K562 (cell line): ENCODE data around the gene CISD2. TPM values are rescaled to one million over a fixed set of nuclear protein-coding genes. Genes with fewer than 3 reads are reported as not detected.

ENCODE experiments used
- ADNP ChIP-seq: fragments of 200-800 bp; sonication (Bioruptor generic); IDR thresholded peaks from 2 replicates; pipeline ENCODE4 v1.6.1; 2016; ENCODE audit warnings: missing genetic modification characterization, missing compliant biosample characterization
- HDAC1 ChIP-seq, 2 experiments: fragments of 450-650 bp; IDR thresholded peaks; 2 replicates each; pipeline ENCODE4 v1.6.1; 2016 to 2017; ENCODE audit warnings: inconsistent platforms in 1 of 2, mild to moderate bottlenecking in 1 of 2, moderate library complexity in 1 of 2
- HEY1 ChIP-seq: fragments of 250-450 bp; sonication (Bioruptor Pico); IDR thresholded peaks from 2 replicates; pipeline ENCODE4 v1.5.0; 2020; ENCODE audit warnings: mild to moderate bottlenecking, moderate library complexity, borderline replicate concordance
- ILF3 ChIP-seq: fragments of 450-650 bp; IDR thresholded peaks from 2 replicates; pipeline ENCODE4 v1.6.1; 2018; ENCODE audit warnings: antibody characterized with exemption, mild to moderate bottlenecking, moderate library complexity, borderline replicate concordance
- MYC ChIP-seq, 2 experiments: fragments of 250-450 bp in 1 of 2; sonication (Bioruptor Pico) in 1 of 2; IDR thresholded peaks; 2 replicates each; pipeline versions ENCODE4 v1.5.1 to v1.6.1; 2012 to 2021; ENCODE audit warnings: low read depth in 2 of 2, borderline replicate concordance in 1 of 2, improper control_type of control experiment in 1 of 2, low read length in 1 of 2, mild to moderate bottlenecking in 1 of 2, moderate library complexity in 1 of 2
- POLR2AphosphoS2 ChIP-seq: IDR thresholded peaks from 2 replicates; pipeline ENCODE4 v1.6.1; 2012; ENCODE audit warnings: low read length, improper control_type of control experiment
- RFX5 ChIP-seq: IDR thresholded peaks from 2 replicates; pipeline ENCODE4 v1.6.1; 2011; ENCODE audit warnings: low read depth, mild to moderate bottlenecking, improper control_type of control experiment, low read length
- SIN3A ChIP-seq, 2 experiments: fragments of 150-350 bp in 1 of 2; IDR thresholded peaks; 2 replicates each; pipeline ENCODE4 v1.6.1; 2011 to 2016; ENCODE audit warnings: borderline replicate concordance in 2 of 2, low read depth in 2 of 2, low read length in 2 of 2, mild to moderate bottlenecking in 2 of 2, moderate library complexity in 2 of 2; ENCODE audit not compliant: control insufficient read depth in 1 of 2
- ZNF124 ChIP-seq: sonication (generic); formaldehyde crosslinking; IDR thresholded peaks from 2 replicates; pipeline ENCODE4 v1.8.1; 2022; ENCODE audit warnings: missing genetic modification reagents
- ZNF584 ChIP-seq: fragments of 200-800 bp; sonication (Bioruptor generic); IDR thresholded peaks from 2 replicates; pipeline ENCODE4 v1.6.1; 2016; ENCODE audit warnings: low read depth, mild to moderate bottlenecking, missing genetic modification characterization, missing compliant biosample characterization
- polyA plus RNA-seq, 8 experiments: library from polyadenylated mRNA; depleted of rRNA in 4 of 8; stranded (reverse) in 5 of 8; unstranded in 3 of 8; fragments of >200 nt; fragmentation: Nextera tagmentation in 2 of 8; fragmentation: Illumina TruSeq in 1 of 8; extraction: Ambion mirVana in 2 of 8; extraction: Trizol in 1 of 8; gene quantifications; 2 replicates each; pipeline versions ENCODE4 v1.2.1 to v1.2.3, GENCODE V29; 2011 to 2014; ENCODE audit warnings: inconsistent platforms in 1 of 8, missing spikeins in 1 of 8
- total RNA-seq, 7 experiments: library from RNA; depleted of rRNA in 6 of 7; stranded (reverse); fragments of >200 nt in 6 of 7; fragmentation: Illumina TruSeq in 2 of 7; extraction: Trizol in 2 of 7; gene quantifications; 2 replicates each; pipeline versions ENCODE4 v1.2.1 to v1.2.3, GENCODE V29; 2011 to 2021; ENCODE audit warnings: low replicate concordance in 1 of 7
- TF ChIP-seq, protein P1 (sequence below): fragments of 250-450 bp; sonication (Bioruptor Pico); IDR thresholded peaks from 2 replicates; pipeline ENCODE4 v1.5.0; 2021
- TF ChIP-seq, protein P2 (sequence below), 2 experiments: fragments of 450-650 bp in 1 of 2; sonication (generic) in 1 of 2; formaldehyde crosslinking; conservative IDR thresholded peaks; 2 replicates each; pipeline versions ENCODE4 v1.4.0 to v1.8.1; 2020 to 2022; ENCODE audit warnings: mild to moderate bottlenecking in 1 of 2, missing genetic modification reagents in 1 of 2
- TF ChIP-seq, protein P3 (sequence below): fragments of 150-350 bp; conservative IDR thresholded peaks from 2 replicates; pipeline ENCODE4 v1.6.1; 2014; ENCODE audit warnings: low read length
- TF ChIP-seq, protein P4 (sequence below): fragments of 450-650 bp; IDR thresholded peaks from 2 replicates; pipeline ENCODE4 v1.6.1; 2017; ENCODE audit warnings: antibody characterized with exemption
- TF ChIP-seq, protein P5 (sequence below): sonication (generic); formaldehyde crosslinking; IDR thresholded peaks from 2 replicates; pipeline ENCODE4 v1.8.0; 2022; ENCODE audit warnings: mild to moderate bottlenecking, low read depth, missing genetic modification reagents
- TF ChIP-seq, protein P6 (sequence below), 2 experiments: fragments of 450-650 bp; IDR thresholded peaks; 2 replicates each; pipeline ENCODE4 v1.6.1; 2016

Gene CISD2
- total and polyA plus RNA-seq, 9 of the 15 experiments (the other 6 are each of a cell fraction or from before 2014, with no cell fraction given), result 37.8 to 91.4 (median 59.8) TPM

DNA sequence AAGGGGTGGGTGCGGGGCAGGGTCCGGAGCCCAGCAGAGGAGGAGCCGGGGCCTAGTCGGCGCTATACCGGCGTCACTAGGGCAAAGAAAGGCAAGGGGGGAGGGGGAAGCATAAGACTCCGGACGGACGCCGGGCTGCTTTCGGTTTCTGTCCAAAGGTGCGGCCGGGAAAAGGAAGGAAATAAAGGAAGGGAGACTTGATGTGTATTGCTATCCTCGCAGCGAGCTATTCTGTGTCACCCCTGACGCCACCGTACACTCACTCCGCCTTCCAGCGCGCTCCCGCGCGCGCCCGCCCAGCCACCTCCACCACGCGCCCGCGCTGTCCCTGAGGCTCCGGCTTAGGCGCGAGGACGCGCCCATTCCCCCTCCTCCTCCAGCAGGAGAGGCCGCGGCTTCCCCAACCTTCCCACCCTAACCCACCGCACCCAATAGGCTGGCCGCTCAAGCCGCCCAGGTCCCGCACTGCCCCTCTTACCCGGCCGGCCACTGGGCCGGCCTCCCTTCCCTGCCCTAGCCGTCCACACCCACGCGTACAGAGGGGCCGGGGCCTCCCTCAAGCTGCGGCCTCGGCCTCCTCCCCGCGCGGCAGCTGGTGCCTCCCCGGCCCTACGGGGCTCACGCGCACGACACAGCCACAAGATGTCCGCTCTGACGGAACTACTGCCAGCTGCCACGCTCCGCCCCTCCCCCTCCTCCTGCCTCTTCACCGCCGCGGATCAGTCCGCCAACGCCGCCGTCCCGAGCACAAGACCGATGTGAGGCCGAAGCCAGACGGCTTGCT is 41.7 kb upstream of the CISD2 start, which contains the start of gene UBE2D3 (continued):
- TF ChIP-seq ADNP (tag) (no peak), ZNF584 (CRISPR knock-in tag) (no peak), HEY1 (CRISPR knock-in tag) (no peak), POLR2AphosphoS2 (no peak), HDAC1 (IDR thresholded peaks at IDR 0.05) (peak in 1 of 2 experiments; percentile 84; a peak in 2 of 4 replicates), MYC (IDR thresholded peaks at IDR 0.05; ENCODE audit: low read depth, low read length) (peak; percentile 93), MYC (CRISPR knock-in tag; IDR thresholded peaks at IDR 0.05; ENCODE audit: borderline replicate concordance, low read depth) (peak; percentile 93), RFX5 (no peak), ILF3 (no peak), ZNF124 (no peak), SIN3A (IDR thresholded peaks at IDR 0.05; ENCODE audit: borderline replicate concordance in 2 of 2, control insufficient read depth in 1 of 2, low read depth in 2 of 2, low read length in 2 of 2) (peak; percentile 51 to 89)
- TF ChIP-seq, protein P1, sequence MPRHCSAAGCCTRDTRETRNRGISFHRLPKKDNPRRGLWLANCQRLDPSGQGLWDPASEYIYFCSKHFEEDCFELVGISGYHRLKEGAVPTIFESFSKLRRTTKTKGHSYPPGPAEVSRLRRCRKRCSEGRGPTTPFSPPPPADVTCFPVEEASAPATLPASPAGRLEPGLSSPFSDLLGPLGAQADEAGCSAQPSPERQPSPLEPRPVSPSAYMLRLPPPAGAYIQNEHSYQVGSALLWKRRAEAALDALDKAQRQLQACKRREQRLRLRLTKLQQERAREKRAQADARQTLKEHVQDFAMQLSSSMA (CRISPR knock-in tag), result peak; percentile 89
- TF ChIP-seq, protein P2, sequence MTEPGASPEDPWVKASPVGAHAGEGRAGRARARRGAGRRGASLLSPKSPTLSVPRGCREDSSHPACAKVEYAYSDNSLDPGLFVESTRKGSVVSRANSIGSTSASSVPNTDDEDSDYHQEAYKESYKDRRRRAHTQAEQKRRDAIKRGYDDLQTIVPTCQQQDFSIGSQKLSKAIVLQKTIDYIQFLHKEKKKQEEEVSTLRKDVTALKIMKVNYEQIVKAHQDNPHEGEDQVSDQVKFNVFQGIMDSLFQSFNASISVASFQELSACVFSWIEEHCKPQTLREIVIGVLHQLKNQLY (CRISPR knock-in tag; conservative IDR thresholded peaks at IDR 0.05), result no peak
- TF ChIP-seq, protein P3, sequence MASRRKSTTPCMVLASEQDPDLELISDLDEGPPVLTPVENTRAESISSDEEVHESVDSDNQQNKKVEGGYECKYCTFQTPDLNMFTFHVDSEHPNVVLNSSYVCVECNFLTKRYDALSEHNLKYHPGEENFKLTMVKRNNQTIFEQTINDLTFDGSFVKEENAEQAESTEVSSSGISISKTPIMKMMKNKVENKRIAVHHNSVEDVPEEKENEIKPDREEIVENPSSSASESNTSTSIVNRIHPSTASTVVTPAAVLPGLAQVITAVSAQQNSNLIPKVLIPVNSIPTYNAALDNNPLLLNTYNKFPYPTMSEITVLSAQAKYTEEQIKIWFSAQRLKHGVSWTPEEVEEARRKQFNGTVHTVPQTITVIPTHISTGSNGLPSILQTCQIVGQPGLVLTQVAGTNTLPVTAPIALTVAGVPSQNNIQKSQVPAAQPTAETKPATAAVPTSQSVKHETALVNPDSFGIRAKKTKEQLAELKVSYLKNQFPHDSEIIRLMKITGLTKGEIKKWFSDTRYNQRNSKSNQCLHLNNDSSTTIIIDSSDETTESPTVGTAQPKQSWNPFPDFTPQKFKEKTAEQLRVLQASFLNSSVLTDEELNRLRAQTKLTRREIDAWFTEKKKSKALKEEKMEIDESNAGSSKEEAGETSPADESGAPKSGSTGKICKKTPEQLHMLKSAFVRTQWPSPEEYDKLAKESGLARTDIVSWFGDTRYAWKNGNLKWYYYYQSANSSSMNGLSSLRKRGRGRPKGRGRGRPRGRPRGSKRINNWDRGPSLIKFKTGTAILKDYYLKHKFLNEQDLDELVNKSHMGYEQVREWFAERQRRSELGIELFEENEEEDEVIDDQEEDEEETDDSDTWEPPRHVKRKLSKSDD, result 0 out of 2 replicates have a peak, but pooled peaks have one; percentile 62
- TF ChIP-seq, protein P4, sequence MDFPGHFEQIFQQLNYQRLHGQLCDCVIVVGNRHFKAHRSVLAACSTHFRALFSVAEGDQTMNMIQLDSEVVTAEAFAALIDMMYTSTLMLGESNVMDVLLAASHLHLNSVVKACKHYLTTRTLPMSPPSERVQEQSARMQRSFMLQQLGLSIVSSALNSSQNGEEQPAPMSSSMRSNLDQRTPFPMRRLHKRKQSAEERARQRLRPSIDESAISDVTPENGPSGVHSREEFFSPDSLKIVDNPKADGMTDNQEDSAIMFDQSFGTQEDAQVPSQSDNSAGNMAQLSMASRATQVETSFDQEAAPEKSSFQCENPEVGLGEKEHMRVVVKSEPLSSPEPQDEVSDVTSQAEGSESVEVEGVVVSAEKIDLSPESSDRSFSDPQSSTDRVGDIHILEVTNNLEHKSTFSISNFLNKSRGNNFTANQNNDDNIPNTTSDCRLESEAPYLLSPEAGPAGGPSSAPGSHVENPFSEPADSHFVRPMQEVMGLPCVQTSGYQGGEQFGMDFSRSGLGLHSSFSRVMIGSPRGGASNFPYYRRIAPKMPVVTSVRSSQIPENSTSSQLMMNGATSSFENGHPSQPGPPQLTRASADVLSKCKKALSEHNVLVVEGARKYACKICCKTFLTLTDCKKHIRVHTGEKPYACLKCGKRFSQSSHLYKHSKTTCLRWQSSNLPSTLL, result peak; percentile 56; the same call in 1 of the 2 replicates
- TF ChIP-seq, protein P5, sequence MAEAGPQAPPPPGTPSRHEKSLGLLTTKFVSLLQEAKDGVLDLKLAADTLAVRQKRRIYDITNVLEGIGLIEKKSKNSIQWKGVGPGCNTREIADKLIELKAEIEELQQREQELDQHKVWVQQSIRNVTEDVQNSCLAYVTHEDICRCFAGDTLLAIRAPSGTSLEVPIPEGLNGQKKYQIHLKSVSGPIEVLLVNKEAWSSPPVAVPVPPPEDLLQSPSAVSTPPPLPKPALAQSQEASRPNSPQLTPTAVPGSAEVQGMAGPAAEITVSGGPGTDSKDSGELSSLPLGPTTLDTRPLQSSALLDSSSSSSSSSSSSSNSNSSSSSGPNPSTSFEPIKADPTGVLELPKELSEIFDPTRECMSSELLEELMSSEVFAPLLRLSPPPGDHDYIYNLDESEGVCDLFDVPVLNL (CRISPR knock-in tag), result peak; percentile 64; the same call in 1 of the 2 replicates
- TF ChIP-seq, protein P6, sequence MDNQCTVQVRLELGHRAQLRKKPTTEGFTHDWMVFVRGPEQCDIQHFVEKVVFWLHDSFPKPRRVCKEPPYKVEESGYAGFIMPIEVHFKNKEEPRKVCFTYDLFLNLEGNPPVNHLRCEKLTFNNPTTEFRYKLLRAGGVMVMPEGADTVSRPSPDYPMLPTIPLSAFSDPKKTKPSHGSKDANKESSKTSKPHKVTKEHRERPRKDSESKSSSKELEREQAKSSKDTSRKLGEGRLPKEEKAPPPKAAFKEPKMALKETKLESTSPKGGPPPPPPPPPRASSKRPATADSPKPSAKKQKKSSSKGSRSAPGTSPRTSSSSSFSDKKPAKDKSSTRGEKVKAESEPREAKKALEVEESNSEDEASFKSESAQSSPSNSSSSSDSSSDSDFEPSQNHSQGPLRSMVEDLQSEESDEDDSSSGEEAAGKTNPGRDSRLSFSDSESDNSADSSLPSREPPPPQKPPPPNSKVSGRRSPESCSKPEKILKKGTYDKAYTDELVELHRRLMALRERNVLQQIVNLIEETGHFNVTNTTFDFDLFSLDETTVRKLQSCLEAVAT (IDR thresholded peaks at IDR 0.05), result peak; percentile 69 to 89; a peak in 2 of 4 replicates
